SU-DHL-6 (cell line): ENCODE measurements around the gene FBXW7.

ENCODE experiments used
- H2AFZ ChIP-seq: fragments of 200-600 bp; sonication (generic); 2 replicates; pipeline ENCODE4 v1.6.1; 2014; ENCODE audit warnings: low read depth, mild to moderate bottlenecking, moderate library complexity, mixed read lengths, antibody characterized with exemption, low read length; ENCODE audit not compliant: severe bottlenecking
- H3F3A ChIP-seq: fragments of 200-600 bp; shearing (Covaris generic); 2 replicates; pipeline ENCODE4 v1.6.0; 2016; ENCODE audit warnings: antibody characterized with exemption, mild to moderate bottlenecking; ENCODE audit not compliant: insufficient read depth
- H3K27ac ChIP-seq: fragments of 200-600 bp; sonication (generic); 2 replicates; pipeline ENCODE4 v1.5.1; 2016; ENCODE audit warnings: low read depth, mild to moderate bottlenecking, low read length, moderate library complexity, mixed read lengths
- H3K27me3 ChIP-seq: fragments of 200-600 bp; sonication (generic), shearing (Covaris generic); 2 replicates; pipeline ENCODE4 v1.6.0; 2014; ENCODE audit warnings: mild to moderate bottlenecking, low read length
- H3K36me3 ChIP-seq: fragments of 200-600 bp; sonication (generic); 2 replicates; pipeline ENCODE4 v1.6.1; 2014; ENCODE audit warnings: mild to moderate bottlenecking, low read length, mixed read lengths
- H3K4me2 ChIP-seq: fragments of 300-600, 200-600 bp; shearing (Covaris generic), sonication (generic); 2 replicates; pipeline ENCODE4 v1.6.0; 2014; ENCODE audit warnings: low read length, low read depth, mild to moderate bottlenecking; ENCODE audit not compliant: poor library complexity, severe bottlenecking
- H3K4me3 ChIP-seq: fragments of 200-600 bp; sonication (generic); 2 replicates; pipeline ENCODE4 v1.5.1; 2014; ENCODE audit warnings: antibody characterized with exemption, low read length, mild to moderate bottlenecking, mixed read lengths; ENCODE audit not compliant: insufficient read depth, poor library complexity, severe bottlenecking
- H3K79me2 ChIP-seq: fragments of 200-600 bp; sonication (generic); 2 replicates; pipeline ENCODE4 v1.6.1; 2014; ENCODE audit warnings: mild to moderate bottlenecking, low read length, moderate library complexity; ENCODE audit not compliant: insufficient read depth
- H3K9ac ChIP-seq: fragments of 200-600 bp; sonication (generic); 2 replicates; pipeline ENCODE4 v1.7.0; 2014; ENCODE audit warnings: mild to moderate bottlenecking, low read length
- H3K9me2 ChIP-seq: fragments of 200-600 bp; sonication (generic); replicated peaks from 2 replicates; pipeline ENCODE4 v1.6.1; 2014; ENCODE audit warnings: low read length; ENCODE audit not compliant: insufficient read depth
- H3K9me3 ChIP-seq: fragments of 200-600 bp; sonication (generic); 2 replicates; pipeline ENCODE4 v1.6.1; 2014; ENCODE audit warnings: low read length, mixed read lengths; ENCODE audit not compliant: insufficient read depth
- H4K20me1 ChIP-seq: fragments of 200-600 bp; sonication (generic); 2 replicates; pipeline ENCODE4 v1.6.1; 2014; ENCODE audit warnings: low read depth, mild to moderate bottlenecking, antibody characterized with exemption, low read length, moderate library complexity, mixed read lengths
- CTCF ChIP-seq: fragments of 200-600 bp; sonication (generic); IDR thresholded peaks from one replicate; pipeline ENCODE4 v1.5.1; 2017; ENCODE audit warnings: antibody characterized with exemption, mild to moderate bottlenecking, low read length, moderate library complexity; ENCODE audit not compliant: insufficient read depth, poor library complexity, severe bottlenecking
- EZH2phosphoT487 ChIP-seq: fragments of 200-600 bp; sonication (generic), shearing (Covaris generic); conservative IDR thresholded peaks from 2 replicates; pipeline ENCODE4 v1.6.1; 2018; ENCODE audit warnings: mild to moderate bottlenecking, antibody characterized with exemption, low read length, moderate library complexity, mixed read lengths

Gene FBXW7

GRCh38 chr4:152322656-152323055, 213.2 kb downstream of the FBXW7 start:
- no peaks in the 10 kb centered on the region for H3K9me2 ChIP-seq
- H3K79me2 ChIP-seq, result no peaks in the 10 kb centered on the region
- no peaks in the 10 kb centered on the region for H4K20me1 ChIP-seq
- no peak overlapping the region for H2AFZ ChIP-seq
- no peak for TF ChIP-seq CTCF
- no peak for TF ChIP-seq EZH2phosphoT487
- H3K36me3 ChIP-seq, result peaks cover 14% of the 10 kb centered on the region; the same call in 1 of the 2 replicates
- H3K9ac ChIP-seq, result no peak overlapping the region
- no peak overlapping the region for H3K27ac ChIP-seq
- no peak overlapping the region for H3K4me3 ChIP-seq
- no peak overlapping the region for H3K4me2 ChIP-seq
- no peaks in the 10 kb centered on the region for H3F3A ChIP-seq
- H3K27me3 ChIP-seq, result no peaks in the 10 kb centered on the region
- H3K9me3 ChIP-seq, result no peaks in the 10 kb centered on the region

- TF ChIP-seq CTCF (no peak), EZH2phosphoT487 (no peak)
- Histone ChIP-seq H2AFZ (no peak overlapping the region), H3K9me2 (no peaks in the 10 kb centered on the region), H4K20me1 (no peaks in the 10 kb centered on the region), H3K79me2 (no peaks in the 10 kb centered on the region), H3F3A (no peaks in the 10 kb centered on the region), H3K9ac (no peak overlapping the region), H3K27me3 (no peaks in the 10 kb centered on the region), H3K4me3 (no peak overlapping the region), H3K4me2 (no peak overlapping the region), H3K9me3 (no peaks in the 10 kb centered on the region), H3K27ac (no peak overlapping the region), H3K36me3 (peaks cover 14% of the 10 kb centered on the region; the same call in 1 of the 2 replicates)
These were observed 214.0 kb downstream of the FBXW7 start for GRCh38 chr4:152321923-152322322.

GRCh38 chr4:152321398-152321797, 214.5 kb downstream of the FBXW7 start:
- no peaks in the 10 kb centered on the region for H3K9me2 ChIP-seq
- H3K36me3 ChIP-seq, result peaks cover 14% of the 10 kb centered on the region; the same call in 1 of the 2 replicates
- no peak overlapping the region for H3K9ac ChIP-seq
- H4K20me1 ChIP-seq, result no peaks in the 10 kb centered on the region
- no peak overlapping the region for H3K4me3 ChIP-seq
- H2AFZ ChIP-seq, result no peak overlapping the region
- no peaks in the 10 kb centered on the region for H3K79me2 ChIP-seq
- no peaks in the 10 kb centered on the region for H3K9me3 ChIP-seq
- TF ChIP-seq CTCF (no peak), EZH2phosphoT487 (no peak)
- no peak overlapping the region for H3K27ac ChIP-seq
- no peak overlapping the region for H3K4me2 ChIP-seq
- H3K27me3 ChIP-seq, result no peaks in the 10 kb centered on the region
- no peaks in the 10 kb centered on the region for H3F3A ChIP-seq

- H3K9ac ChIP-seq, result no peak overlapping the region
- TF ChIP-seq CTCF (no peak), EZH2phosphoT487 (no peak)
- H3K9me2 ChIP-seq, result no peaks in the 10 kb centered on the region
- peaks cover 7% of the 10 kb centered on the region; the same call in 1 of the 2 replicates for H3K36me3 ChIP-seq
- H3K9me3 ChIP-seq, result no peaks in the 10 kb centered on the region
- no peaks in the 10 kb centered on the region for H4K20me1 ChIP-seq
- H3K4me3 ChIP-seq, result no peak overlapping the region
- H2AFZ ChIP-seq, result no peak overlapping the region
- no peaks in the 10 kb centered on the region for H3K79me2 ChIP-seq
- H3K27me3 ChIP-seq, result no peaks in the 10 kb centered on the region
- no peak overlapping the region for H3K4me2 ChIP-seq
- no peaks in the 10 kb centered on the region for H3F3A ChIP-seq
- no peak overlapping the region for H3K27ac ChIP-seq
These were observed 218.9 kb downstream of the FBXW7 start for GRCh38 chr4:152316969-152317368.
